ENCODE measurements around the gene CROCC2. TPM values are rescaled to one million over a fixed set of nuclear protein-coding genes. Genes with fewer than 3 reads are reported as not detected.
A peak's percentile ranks its signal among the peaks of the same experiment; 100 is the strongest.

The CROCC2 gene
- total and polyA plus RNA-seq, 2 of the 13 experiments (the other 11 are each of a cell fraction or from before 2014, with no cell fraction given): not detected

DNA sequence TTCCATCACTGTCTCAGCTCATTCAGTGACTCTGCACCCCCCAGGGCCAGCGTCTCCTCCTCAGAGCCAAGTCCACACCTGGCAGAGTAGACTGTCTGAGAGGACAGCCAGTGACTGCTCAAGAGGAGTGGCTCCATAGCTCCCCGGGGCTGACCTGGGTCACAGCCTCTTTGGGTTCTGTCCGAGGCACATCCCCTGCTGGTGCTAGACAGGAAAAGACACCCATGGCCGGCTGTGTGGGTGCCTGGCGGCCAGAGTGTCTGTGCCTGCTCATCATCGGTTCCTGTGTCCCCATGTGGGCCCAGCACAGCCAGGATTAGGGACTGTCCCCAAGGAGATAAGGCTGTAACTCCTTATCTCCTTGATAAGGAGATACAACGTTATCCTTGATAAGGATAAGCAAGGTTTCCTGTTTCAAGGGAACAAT, 3.5 kb upstream of the CROCC2 start:
- in situ Hi-C loops (cut with HindIII; ENCODE audit: extremely low pct_ligation_motif_present, low pct_unique_long_range_greater_than_20kb): loop anchor here (5.0 kb wide), 1 partner anchor 45 kb away; no protein-coding TSS in a partner anchor
- DNase-seq (ENCODE audit: low spot score) (no peak), FAIRE-seq (peak; percentile 53), ATAC-seq (peak; percentile 70)
- Histone ChIP-seq H3K36me3 (replicated peaks in 1 of 2; ENCODE audit: control insufficient read depth in 1 of 2, insufficient read depth in 2 of 2, low read length in 2 of 2) (no peaks in the 10 kb centered on the region), H3K4me3 (replicated peaks in 1 of 3; ENCODE audit: insufficient read depth in 1 of 3, low read depth in 2 of 3, low read length in 3 of 3) (no peak overlapping the region; a peak in 1 of 6 replicates), H2AFZ (ENCODE audit: low read length) (no peak overlapping the region), H3K79me2 (ENCODE audit: insufficient read depth, low read length) (no peaks in the 10 kb centered on the region), H3K27me3 (ENCODE audit: control insufficient read depth in 1 of 2, insufficient read depth in 2 of 2, low read length in 2 of 2) (peaks cover 16 to 63% of the 10 kb centered on the region in 2 experiments), H4K20me1 (ENCODE audit: insufficient read depth, low read length) (no peaks in the 10 kb centered on the region), H3K9me3 (ENCODE audit: low read length) (no peaks in the 10 kb centered on the region), H3K4me2 (ENCODE audit: low read depth, low read length) (peak overlapping the region; percentile 45), H3K9ac (ENCODE audit: insufficient read depth, low read depth, low read length) (no peak overlapping the region), H3K4me1 (ENCODE audit: insufficient read depth, low read length) (peaks cover 63% of the 10 kb centered on the region), H3K27ac (ENCODE audit: extremely low read length, insufficient read depth, low read length) (no peak overlapping the region)
- CTCF ChIA-PET (ENCODE audit: low intra/inter-chr PET ratio, low total read pairs): interaction anchor here (0.8 kb wide), 1 partner anchor 46 kb away, joined by 3 read pairs; no protein-coding TSS in a partner anchor
- no TSS peak for BruUV-seq (replicated peaks)
- WGBS (ENCODE audit: low lambda C conversion rate): 0% methylated on average over 4 of the region's 7 CpGs
- POLR2A ChIA-PET: interaction anchor here (0.9 to 1.6 kb wide), 2 partner anchors 26 to 45 kb away, joined by 3 to 10 read pairs; no protein-coding TSS in a partner anchor
- intact Hi-C loops (cut with micrococcal nuclease; ENCODE audit: unreplicated experiment): loop anchor here (2.0 kb wide), 1 partner anchor 46 kb away; no protein-coding TSS in a partner anchor
- TF ChIP-seq, protein P1, sequence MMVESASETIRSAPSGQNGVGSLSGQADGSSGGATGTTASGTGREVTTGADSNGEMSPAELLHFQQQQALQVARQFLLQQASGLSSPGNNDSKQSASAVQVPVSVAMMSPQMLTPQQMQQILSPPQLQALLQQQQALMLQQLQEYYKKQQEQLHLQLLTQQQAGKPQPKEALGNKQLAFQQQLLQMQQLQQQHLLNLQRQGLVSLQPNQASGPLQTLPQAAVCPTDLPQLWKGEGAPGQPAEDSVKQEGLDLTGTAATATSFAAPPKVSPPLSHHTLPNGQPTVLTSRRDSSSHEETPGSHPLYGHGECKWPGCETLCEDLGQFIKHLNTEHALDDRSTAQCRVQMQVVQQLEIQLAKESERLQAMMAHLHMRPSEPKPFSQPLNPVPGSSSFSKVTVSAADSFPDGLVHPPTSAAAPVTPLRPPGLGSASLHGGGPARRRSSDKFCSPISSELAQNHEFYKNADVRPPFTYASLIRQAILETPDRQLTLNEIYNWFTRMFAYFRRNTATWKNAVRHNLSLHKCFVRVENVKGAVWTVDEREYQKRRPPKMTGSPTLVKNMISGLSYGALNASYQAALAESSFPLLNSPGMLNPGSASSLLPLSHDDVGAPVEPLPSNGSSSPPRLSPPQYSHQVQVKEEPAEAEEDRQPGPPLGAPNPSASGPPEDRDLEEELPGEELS (CRISPR knock-in tag; IDR thresholded peaks at IDR 0.05): no peak
- TF ChIP-seq ZNF772 (CRISPR knock-in tag; IDR thresholded peaks at IDR 0.05): 0 out of 2 replicates have a peak, but pooled peaks have one; percentile 34
- TF ChIP-seq SALL2 (CRISPR knock-in tag; IDR thresholded peaks at IDR 0.05): no peak
- no peak for TF ChIP-seq HMGA1 (CRISPR knock-in tag; conservative IDR thresholded peaks at IDR 0.05)
- TF ChIP-seq SP4 (CRISPR knock-in tag; IDR thresholded peaks at IDR 0.05): no peak
- no peak for TF ChIP-seq GLI4 (CRISPR knock-in tag; IDR thresholded peaks at IDR 0.05; ENCODE audit: borderline replicate concordance)
- TF ChIP-seq, protein P2, sequence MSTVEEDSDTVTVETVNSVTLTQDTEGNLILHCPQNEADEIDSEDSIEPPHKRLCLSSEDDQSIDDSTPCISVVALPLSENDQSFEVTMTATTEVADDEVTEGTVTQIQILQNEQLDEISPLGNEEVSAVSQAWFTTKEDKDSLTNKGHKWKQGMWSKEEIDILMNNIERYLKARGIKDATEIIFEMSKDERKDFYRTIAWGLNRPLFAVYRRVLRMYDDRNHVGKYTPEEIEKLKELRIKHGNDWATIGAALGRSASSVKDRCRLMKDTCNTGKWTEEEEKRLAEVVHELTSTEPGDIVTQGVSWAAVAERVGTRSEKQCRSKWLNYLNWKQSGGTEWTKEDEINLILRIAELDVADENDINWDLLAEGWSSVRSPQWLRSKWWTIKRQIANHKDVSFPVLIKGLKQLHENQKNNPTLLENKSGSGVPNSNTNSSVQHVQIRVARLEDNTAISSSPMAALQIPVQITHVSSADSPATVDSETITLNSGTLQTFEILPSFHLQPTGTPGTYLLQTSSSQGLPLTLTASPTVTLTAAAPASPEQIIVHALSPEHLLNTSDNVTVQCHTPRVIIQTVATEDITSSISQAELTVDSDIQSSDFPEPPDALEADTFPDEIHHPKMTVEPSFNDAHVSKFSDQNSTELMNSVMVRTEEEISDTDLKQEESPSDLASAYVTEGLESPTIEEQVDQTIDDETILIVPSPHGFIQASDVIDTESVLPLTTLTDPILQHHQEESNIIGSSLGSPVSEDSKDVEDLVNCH (CRISPR knock-in tag; IDR thresholded peaks at IDR 0.05): no peak
- TF ChIP-seq, protein P3, sequence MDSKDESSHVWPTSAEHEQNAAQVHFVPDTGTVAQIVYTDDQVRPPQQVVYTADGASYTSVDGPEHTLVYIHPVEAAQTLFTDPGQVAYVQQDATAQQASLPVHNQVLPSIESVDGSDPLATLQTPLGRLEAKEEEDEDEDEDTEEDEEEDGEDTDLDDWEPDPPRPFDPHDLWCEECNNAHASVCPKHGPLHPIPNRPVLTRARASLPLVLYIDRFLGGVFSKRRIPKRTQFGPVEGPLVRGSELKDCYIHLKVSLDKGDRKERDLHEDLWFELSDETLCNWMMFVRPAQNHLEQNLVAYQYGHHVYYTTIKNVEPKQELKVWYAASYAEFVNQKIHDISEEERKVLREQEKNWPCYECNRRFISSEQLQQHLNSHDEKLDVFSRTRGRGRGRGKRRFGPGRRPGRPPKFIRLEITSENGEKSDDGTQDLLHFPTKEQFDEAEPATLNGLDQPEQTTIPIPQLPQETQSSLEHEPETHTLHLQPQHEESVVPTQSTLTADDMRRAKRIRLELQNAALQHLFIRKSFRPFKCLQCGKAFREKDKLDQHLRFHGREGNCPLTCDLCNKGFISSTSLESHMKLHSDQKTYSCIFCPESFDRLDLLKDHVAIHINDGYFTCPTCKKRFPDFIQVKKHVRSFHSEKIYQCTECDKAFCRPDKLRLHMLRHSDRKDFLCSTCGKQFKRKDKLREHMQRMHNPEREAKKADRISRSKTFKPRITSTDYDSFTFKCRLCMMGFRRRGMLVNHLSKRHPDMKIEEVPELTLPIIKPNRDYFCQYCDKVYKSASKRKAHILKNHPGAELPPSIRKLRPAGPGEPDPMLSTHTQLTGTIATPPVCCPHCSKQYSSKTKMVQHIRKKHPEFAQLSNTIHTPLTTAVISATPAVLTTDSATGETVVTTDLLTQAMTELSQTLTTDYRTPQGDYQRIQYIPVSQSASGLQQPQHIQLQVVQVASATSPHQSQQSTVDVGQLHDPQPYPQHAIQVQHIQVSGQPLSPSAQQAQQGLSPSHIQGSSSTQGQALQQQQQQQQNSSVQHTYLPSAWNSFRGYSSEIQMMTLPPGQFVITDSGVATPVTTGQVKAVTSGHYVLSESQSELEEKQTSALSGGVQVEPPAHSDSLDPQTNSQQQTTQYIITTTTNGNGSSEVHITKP (CRISPR knock-in tag; IDR thresholded peaks at IDR 0.05; ENCODE audit: low read depth): no peak
- TF ChIP-seq SIX4 (CRISPR knock-in tag; IDR thresholded peaks at IDR 0.05): no peak
- TF ChIP-seq, protein P4, sequence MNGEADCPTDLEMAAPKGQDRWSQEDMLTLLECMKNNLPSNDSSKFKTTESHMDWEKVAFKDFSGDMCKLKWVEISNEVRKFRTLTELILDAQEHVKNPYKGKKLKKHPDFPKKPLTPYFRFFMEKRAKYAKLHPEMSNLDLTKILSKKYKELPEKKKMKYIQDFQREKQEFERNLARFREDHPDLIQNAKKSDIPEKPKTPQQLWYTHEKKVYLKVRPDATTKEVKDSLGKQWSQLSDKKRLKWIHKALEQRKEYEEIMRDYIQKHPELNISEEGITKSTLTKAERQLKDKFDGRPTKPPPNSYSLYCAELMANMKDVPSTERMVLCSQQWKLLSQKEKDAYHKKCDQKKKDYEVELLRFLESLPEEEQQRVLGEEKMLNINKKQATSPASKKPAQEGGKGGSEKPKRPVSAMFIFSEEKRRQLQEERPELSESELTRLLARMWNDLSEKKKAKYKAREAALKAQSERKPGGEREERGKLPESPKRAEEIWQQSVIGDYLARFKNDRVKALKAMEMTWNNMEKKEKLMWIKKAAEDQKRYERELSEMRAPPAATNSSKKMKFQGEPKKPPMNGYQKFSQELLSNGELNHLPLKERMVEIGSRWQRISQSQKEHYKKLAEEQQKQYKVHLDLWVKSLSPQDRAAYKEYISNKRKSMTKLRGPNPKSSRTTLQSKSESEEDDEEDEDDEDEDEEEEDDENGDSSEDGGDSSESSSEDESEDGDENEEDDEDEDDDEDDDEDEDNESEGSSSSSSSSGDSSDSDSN (CRISPR knock-in tag; IDR thresholded peaks at IDR 0.05): peak; percentile 52; the same call in 1 of the 2 replicates
- TF ChIP-seq ZNF350 (CRISPR knock-in tag; IDR thresholded peaks at IDR 0.05; ENCODE audit: borderline replicate concordance, low read depth): no peak
- no peak for TF ChIP-seq TGIF2 (CRISPR knock-in tag; IDR thresholded peaks at IDR 0.05)
- TF ChIP-seq GZF1 (CRISPR knock-in tag; IDR thresholded peaks at IDR 0.05): no peak

Data from HepG2 (cell line).